GM21825 (cell line): ENCODE results near the gene TFAP2B.

Experiments
- ATAC-seq: cut with Tn5 transposase; IDR thresholded peaks from one replicate; pipeline ENCODE4 v1.9.1; 2021; ENCODE audit warnings: mild to moderate bottlenecking, moderate library complexity; ENCODE audit not compliant: unreplicated experiment

TFAP2B gene

GRCh38 chr6:50823094-50823920, 4.6 kb downstream of the TFAP2B start:
- ATAC-seq: no peak

GRCh38 chr6:50824552-50824951, 5.9 kb downstream of the TFAP2B start:
- no peak for ATAC-seq

GRCh38 chr6:50825375-50826036, 6.8 kb downstream of the TFAP2B start:
- no peak for ATAC-seq

- ATAC-seq: no peak
These were observed 7.5 kb downstream of the TFAP2B start for GRCh38 chr6:50826037-50826761.

GRCh38 chr6:50826803-50827202, 8.1 kb downstream of the TFAP2B start:
- no peak for ATAC-seq

- no peak for ATAC-seq
These were observed 10.4 kb downstream of the TFAP2B start for GRCh38 chr6:50829049-50829448.

GRCh38 chr6:50829898-50830444, 11.3 kb downstream of the TFAP2B start:
- ATAC-seq: no peak

GRCh38 chr6:50831186-50831585, 12.5 kb downstream of the TFAP2B start:
- ATAC-seq: no peak

GRCh38 chr6:50832912-50833311, 14.2 kb downstream of the TFAP2B start:
- ATAC-seq: no peak

- ATAC-seq: no peak
These were observed 16.3 kb downstream of the TFAP2B start for GRCh38 chr6:50834929-50835410.

GRCh38 chr6:50836231-50836630, 17.6 kb downstream of the TFAP2B start:
- ATAC-seq: no peak

- no peak for ATAC-seq
These were observed 19.1 kb downstream of the TFAP2B start for GRCh38 chr6:50837589-50838445.

GRCh38 chr6:50840112-50840810, 21.6 kb downstream of the TFAP2B start:
- ATAC-seq: no peak

GRCh38 chr6:50840811-50841192, 22.1 kb downstream of the TFAP2B start:
- no peak for ATAC-seq

GRCh38 chr6:50842446-50842845, 23.8 kb downstream of the TFAP2B start:
- no peak for ATAC-seq

- ATAC-seq: no peak
These were observed 24.3 kb downstream of the TFAP2B start for GRCh38 chr6:50842861-50843384.

GRCh38 chr6:50843842-50844241, 25.2 kb downstream of the TFAP2B start:
- no peak for ATAC-seq

- no peak for ATAC-seq
These were observed 26.9 kb downstream of the TFAP2B start for GRCh38 chr6:50845499-50846143.
